Measurements from ENCODE around the gene CD300H.

The CD300H gene

DNA sequence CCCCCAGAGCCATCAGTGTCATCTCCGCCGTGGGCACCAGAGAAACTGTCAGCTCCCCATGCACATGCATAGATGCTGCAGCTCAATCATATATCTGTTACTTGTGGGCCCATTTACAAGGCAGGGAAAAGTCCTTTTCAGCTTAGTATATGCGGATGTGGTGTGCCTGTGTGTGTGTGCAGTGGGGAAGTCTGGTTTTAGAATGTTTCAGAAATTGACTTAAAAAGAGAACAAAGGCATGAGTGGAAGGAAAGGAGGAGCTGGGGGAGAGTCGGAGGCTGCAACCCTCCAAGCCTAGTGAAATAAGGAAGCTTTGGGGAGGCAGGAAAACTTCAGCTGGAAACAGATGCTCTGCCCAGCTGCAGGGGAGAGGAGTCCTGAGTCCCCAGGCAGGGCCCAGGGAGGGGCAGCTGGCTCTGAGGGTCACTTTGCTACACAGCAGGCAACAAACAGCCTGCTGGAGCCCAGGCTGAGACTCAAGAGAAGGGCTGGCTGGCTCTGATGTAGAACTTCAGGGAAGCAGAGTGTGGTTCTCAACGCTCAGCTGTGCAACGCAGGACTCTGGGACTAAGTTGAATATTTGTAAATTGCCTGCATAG lies 35.8 kb upstream of the CD300H start:
- Histone ChIP-seq H3K9me3 (ENCODE audit: control insufficient read depth, low read length) (no peaks in the 10 kb centered on the region), H3K4me3 (ENCODE audit: extremely low read depth, insufficient read depth, low read length, poor library complexity, severe bottlenecking) (no peak overlapping the region), H3K27ac (ENCODE audit: low read depth, low read length, severe bottlenecking) (no peak overlapping the region), H3K36me3 (ENCODE audit: control insufficient read depth, insufficient read depth, low read length) (no peaks in the 10 kb centered on the region), H3K4me1 (ENCODE audit: control insufficient read depth, insufficient read depth, low read length, poor library complexity, severe bottlenecking) (peaks cover 26% of the 10 kb centered on the region)
- WGBS, 2 experiments (ENCODE audit: insufficient coverage in 2 of 2) = 86 to 89% methylated on average over 3 to 4 of the region's 6 CpGs

DNA sequence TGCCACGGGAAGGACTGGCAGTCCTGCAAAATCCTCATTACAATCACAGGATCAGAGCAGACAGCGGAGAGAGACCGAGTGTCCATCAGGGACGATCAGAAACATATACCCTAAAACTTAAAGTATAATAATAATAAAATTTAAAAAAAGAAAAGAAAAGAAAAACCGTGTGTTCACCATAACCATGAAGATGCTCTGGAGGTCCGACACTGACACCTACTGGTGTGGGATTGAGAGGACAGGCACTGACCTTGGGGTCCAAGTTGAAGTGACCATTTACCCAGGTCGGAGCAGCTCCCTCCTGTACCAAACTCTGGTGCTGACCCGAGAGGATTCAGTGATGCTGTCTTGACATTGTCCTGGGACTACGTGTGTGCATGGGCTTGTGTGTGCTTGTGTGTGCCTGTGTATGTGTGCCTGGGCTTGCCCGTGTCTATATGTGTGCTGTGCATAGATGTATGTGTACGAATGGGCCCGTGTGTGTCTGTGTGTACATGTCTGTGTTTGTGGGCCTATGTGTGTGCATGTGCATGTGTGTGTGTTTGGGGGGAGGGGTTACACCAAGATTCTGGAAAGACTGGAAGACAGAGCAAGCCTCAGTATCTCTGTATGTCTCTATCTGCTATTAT lies 34.7 kb upstream of the CD300H start:
- Histone ChIP-seq H3K4me1 (ENCODE audit: control insufficient read depth, insufficient read depth, low read length, poor library complexity, severe bottlenecking) (peaks cover 26% of the 10 kb centered on the region), H3K9me3 (ENCODE audit: control insufficient read depth, low read length) (no peaks in the 10 kb centered on the region), H3K36me3 (ENCODE audit: control insufficient read depth, insufficient read depth, low read length) (no peaks in the 10 kb centered on the region), H3K4me3 (ENCODE audit: extremely low read depth, insufficient read depth, low read length, poor library complexity, severe bottlenecking) (no peak overlapping the region), H3K27ac (ENCODE audit: low read depth, low read length, severe bottlenecking) (no peak overlapping the region)
- 61 to 71% methylated on average over 6 to 7 of the region's 12 CpGs for WGBS, 2 experiments (ENCODE audit: insufficient coverage in 2 of 2)

DNA sequence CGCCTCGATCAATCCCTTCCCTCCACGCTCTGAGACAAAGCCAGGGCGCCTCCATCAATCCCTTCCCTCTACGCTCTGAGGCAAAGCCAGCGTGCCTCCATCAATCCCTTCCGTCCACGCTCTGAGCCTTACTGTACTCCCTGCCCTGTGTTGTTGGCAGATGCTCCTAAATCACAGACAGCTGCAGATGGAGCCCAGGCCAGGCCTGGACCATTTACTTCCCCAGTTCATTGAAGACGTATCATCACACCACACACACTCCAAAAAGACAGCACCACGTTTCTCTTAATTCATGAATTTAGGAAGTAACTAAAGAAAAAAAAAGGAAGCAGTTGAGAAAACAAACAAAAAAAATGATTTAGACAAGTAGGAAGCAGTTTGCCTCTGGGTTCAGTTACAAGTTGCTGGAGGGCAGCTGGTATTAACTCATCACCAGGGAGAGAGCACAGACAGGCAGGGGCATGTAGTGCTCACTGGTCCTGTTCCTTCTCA lies 32.2 kb upstream of the CD300H start:
- WGBS, 2 experiments (ENCODE audit: insufficient coverage in 2 of 2) = 79 to 82% methylated on average over 8 of the region's 10 CpGs
- peaks cover 20% of the 10 kb centered on the region for H3K4me1 ChIP-seq (ENCODE audit: control insufficient read depth, insufficient read depth, low read length, poor library complexity, severe bottlenecking)
- H3K27ac ChIP-seq (ENCODE audit: low read depth, low read length, severe bottlenecking) = peak overlapping the region; percentile 13
- H3K4me3 ChIP-seq (ENCODE audit: extremely low read depth, insufficient read depth, low read length, poor library complexity, severe bottlenecking) = no peak overlapping the region
- no peaks in the 10 kb centered on the region for H3K36me3 ChIP-seq (ENCODE audit: control insufficient read depth, insufficient read depth, low read length)
- no peaks in the 10 kb centered on the region for H3K9me3 ChIP-seq (ENCODE audit: control insufficient read depth, low read length)

DNA sequence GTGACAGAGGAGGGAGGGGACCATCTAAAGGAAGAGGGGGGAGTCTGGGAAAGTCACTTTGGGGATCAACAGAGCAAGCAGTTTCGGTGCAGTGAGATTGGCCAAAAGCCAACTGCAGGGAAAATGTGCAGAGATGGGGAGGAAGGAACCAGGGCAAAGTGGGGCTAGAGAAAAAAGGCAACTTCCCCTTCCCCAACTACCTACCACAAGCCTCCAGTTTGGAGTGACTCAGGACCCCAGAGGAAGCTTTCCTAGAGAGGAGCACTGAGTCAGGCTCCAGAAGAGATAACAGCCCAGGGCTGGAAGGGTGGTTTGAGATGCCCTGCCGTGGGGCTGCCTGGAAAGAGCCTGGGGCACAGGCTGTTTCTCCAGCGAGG lies 31.7 kb upstream of the CD300H start:
- Histone ChIP-seq H3K4me3 (ENCODE audit: extremely low read depth, insufficient read depth, low read length, poor library complexity, severe bottlenecking) (no peak overlapping the region), H3K27ac (ENCODE audit: low read depth, low read length, severe bottlenecking) (peak overlapping the region; percentile 13), H3K4me1 (ENCODE audit: control insufficient read depth, insufficient read depth, low read length, poor library complexity, severe bottlenecking) (peaks cover 20% of the 10 kb centered on the region), H3K36me3 (ENCODE audit: control insufficient read depth, insufficient read depth, low read length) (no peaks in the 10 kb centered on the region), H3K9me3 (ENCODE audit: control insufficient read depth, low read length) (no peaks in the 10 kb centered on the region)
- 42 to 46% methylated on average over 2 to 3 of the region's 3 CpGs for WGBS, 2 experiments (ENCODE audit: insufficient coverage in 2 of 2)

DNA sequence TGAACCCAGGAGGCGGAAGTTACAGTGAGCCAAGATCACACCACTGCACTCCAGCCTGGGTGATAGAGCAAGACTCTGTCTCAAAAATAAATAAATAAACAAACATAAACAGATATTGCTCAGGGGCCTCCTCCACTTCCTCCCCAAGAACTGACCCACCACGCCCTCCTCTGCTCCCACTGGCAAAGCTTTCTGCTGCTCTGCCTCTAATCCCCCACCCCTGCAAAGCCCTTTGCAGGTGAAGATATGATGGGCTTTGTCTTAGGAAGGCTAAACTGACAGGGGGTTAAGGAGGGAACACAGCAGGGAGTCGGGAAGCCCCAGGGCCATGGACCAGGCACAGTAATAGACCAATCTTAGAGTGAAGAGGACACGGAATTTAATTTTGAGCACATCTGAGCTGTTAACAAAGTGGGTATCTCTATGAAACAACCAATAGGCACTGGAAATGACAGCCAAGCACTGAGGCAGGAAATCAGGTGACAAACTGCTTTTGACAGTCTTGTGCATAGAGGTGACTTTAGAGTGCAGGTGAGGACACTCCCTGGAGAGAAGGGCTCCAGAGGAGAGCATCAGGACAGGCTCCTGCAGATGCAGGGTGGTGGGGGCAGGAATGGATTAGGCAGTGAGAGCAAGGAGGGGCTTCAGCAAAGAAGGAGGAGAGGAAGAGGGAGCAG lies 31.2 kb upstream of the CD300H start:
- H3K27ac ChIP-seq (ENCODE audit: low read depth, low read length, severe bottlenecking) = no peak overlapping the region
- H3K4me3 ChIP-seq (ENCODE audit: extremely low read depth, insufficient read depth, low read length, poor library complexity, severe bottlenecking) = no peak overlapping the region
- 67 to 79% methylated on average over 2 to 3 of the region's 4 CpGs for WGBS, 2 experiments (ENCODE audit: insufficient coverage in 2 of 2)
- H3K9me3 ChIP-seq (ENCODE audit: control insufficient read depth, low read length) = no peaks in the 10 kb centered on the region
- peaks cover 20% of the 10 kb centered on the region for H3K4me1 ChIP-seq (ENCODE audit: control insufficient read depth, insufficient read depth, low read length, poor library complexity, severe bottlenecking)
- no peaks in the 10 kb centered on the region for H3K36me3 ChIP-seq (ENCODE audit: control insufficient read depth, insufficient read depth, low read length)

DNA sequence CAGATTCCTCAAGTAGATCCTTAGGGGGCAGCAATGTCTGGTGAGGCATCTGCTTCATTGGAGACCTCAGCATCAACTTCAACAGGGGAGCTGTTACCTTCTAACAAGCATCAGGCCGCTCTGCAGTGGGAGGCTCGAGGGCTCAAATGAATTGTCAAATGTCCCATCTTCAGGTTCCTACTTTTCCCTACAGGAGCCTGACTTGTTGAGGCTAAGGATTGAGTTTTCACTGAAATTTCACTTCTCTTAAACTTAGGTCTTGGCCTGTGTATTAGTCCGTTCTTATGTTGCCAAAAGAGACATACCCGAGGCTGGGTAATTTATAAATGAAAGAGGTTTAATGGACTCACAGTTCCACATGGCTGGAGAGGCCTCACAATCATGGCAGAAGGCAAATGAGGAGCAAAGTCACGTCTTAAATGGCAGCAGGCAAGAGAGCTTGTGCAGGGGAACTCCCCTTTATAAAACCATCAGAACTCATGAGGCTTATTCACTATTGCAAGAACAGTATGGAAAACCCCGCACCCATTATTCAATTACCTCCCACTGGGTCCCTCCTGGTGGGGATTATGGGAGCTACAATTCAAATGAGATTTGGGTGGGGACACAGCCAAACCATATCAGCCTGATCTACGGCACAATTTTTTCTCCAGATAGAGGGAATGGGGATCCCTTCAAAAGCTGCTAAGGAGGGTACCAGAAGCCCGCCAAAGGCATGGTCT lies 29.9 kb upstream of the CD300H start:
- 85 to 88% methylated on average over 3 to 4 of the region's 8 CpGs for WGBS, 2 experiments (ENCODE audit: insufficient coverage in 2 of 2)
- Histone ChIP-seq H3K4me3 (ENCODE audit: extremely low read depth, insufficient read depth, low read length, poor library complexity, severe bottlenecking) (no peak overlapping the region), H3K27ac (ENCODE audit: low read depth, low read length, severe bottlenecking) (no peak overlapping the region), H3K9me3 (ENCODE audit: control insufficient read depth, low read length) (no peaks in the 10 kb centered on the region), H3K36me3 (ENCODE audit: control insufficient read depth, insufficient read depth, low read length) (no peaks in the 10 kb centered on the region), H3K4me1 (ENCODE audit: control insufficient read depth, insufficient read depth, low read length, poor library complexity, severe bottlenecking) (peaks cover 26% of the 10 kb centered on the region)

DNA sequence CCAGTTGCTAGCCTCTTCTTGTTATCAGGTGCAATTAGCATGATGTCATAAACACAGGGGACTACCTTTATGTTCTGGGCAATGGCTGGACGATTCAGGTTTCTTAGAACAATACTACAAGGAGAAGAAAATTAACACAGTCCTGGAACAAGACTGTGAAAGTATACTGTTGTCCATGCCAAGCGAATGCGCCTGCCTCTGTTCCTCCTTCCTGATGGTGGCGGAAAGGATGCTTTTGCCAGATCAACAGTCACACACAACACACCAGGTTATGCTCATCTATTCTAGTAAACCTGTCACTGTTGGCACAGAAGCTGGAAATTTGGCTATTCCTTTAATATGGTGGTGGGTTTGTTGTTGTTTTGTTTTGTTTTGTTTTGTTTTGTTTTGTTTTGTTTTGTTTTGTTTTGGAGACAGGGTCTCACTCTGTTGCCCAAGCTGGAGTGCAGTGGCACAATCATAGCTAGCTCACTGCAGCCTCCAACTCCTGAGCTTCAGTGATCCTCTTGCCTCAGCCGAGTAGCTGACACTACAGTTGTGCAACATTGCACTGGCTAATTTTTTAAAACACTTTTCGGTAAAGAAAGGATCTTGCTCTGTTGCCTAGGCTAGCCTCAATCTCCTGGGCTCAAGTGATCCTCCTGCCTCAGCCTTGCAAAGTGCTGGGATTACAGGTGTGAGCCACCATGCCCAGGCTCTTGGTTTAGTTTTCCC lies 27.9 kb upstream of the CD300H start:
- no peak overlapping the region for H3K27ac ChIP-seq (ENCODE audit: low read depth, low read length, severe bottlenecking)
- no peak overlapping the region for H3K4me3 ChIP-seq (ENCODE audit: extremely low read depth, insufficient read depth, low read length, poor library complexity, severe bottlenecking)
- H3K4me1 ChIP-seq (ENCODE audit: control insufficient read depth, insufficient read depth, low read length, poor library complexity, severe bottlenecking) = peaks cover 22% of the 10 kb centered on the region
- no peaks in the 10 kb centered on the region for H3K36me3 ChIP-seq (ENCODE audit: control insufficient read depth, insufficient read depth, low read length)
- H3K9me3 ChIP-seq (ENCODE audit: control insufficient read depth, low read length) = no peaks in the 10 kb centered on the region
- 37 to 82% methylated on average over 3 to 5 of the region's 6 CpGs for WGBS, 2 experiments (ENCODE audit: insufficient coverage in 2 of 2)

DNA sequence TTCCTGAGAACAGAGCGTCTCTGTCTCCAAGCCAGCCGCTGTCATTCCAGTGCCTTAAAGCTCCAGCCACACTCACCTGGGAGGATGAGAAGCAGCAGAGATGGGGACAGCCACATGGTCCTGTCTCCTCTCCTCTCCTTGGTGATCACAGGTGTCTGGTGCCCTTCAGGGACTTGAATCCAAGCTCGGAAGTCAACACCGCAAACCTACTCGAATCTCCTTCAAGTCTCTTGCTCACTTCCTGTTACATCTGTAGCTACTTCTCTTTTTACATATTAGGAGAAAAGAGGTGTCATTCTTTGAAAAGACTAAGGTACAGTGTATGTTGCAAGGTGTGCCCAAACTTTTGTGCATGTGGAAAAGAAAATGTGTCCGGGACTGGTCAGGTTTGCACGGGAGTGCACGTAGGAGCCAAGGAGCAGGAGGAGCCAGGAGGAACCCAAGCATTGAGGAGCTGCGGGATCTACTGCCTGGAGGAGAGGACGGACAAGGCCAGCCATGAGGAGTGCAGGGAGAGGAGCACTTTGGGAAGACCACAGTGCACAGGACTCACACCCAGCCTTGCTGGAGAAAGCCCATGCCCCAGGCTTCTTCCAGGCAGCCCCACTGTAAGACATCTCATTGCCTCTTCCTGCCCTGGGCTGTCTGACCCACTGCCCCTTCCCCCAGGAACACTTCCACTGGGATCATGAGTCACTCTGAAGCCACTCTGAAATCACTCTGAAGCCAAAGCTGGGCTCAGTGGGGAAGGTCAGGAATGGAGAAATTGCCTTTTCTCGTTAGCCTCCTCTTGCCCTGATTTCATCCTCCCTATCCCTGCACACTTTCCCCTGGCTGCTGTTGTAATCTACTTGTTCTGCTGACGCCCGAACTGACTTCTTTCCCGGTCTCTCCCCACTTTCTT lies 25.0 kb upstream of the CD300H start, which contains the start of gene CD300LD:
TSS of gene CD300LD (minus strand) at position 197 of the 904 bp plus-strand sequence. CDS start at position 116, 81 bp downstream.
- H3K4me3 ChIP-seq (ENCODE audit: extremely low read depth, insufficient read depth, low read length, poor library complexity, severe bottlenecking) = no peak within 1 kb of the TSS
- no peak within 1 kb of the TSS for H3K27ac ChIP-seq (ENCODE audit: low read depth, low read length, severe bottlenecking)
- no peaks in the 10 kb centered on the region for H3K9me3 ChIP-seq (ENCODE audit: control insufficient read depth, low read length)
- 80% methylated on average over 9 to 10 of the region's 14 CpGs for WGBS, 2 experiments (ENCODE audit: insufficient coverage in 2 of 2)
- peaks cover 10% of the 10 kb centered on the region for H3K4me1 ChIP-seq (ENCODE audit: control insufficient read depth, insufficient read depth, low read length, poor library complexity, severe bottlenecking)
- H3K36me3 ChIP-seq (ENCODE audit: control insufficient read depth, insufficient read depth, low read length) = no peaks in the 10 kb centered on the region

DNA sequence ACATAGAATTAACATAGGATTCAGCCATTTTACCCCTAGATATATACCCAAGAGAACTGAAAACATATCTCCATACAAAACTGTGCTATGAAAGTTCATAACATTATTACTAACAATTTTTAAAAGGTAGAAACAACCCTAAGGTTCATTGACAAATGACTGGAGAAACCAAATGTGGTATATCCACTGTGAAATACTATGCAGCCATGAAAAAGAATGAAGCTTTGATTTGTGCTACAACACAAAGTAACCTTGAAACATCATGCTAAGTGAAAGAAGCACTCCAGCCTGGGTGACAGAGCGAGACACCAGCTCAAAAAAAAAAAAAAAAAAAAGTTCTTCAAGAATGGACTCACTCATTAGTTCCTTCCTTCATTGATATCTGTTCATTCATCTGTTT lies 24.2 kb upstream of the CD300H start:
- H3K27ac ChIP-seq (ENCODE audit: low read depth, low read length, severe bottlenecking) = no peak overlapping the region
- H3K36me3 ChIP-seq (ENCODE audit: control insufficient read depth, insufficient read depth, low read length) = no peaks in the 10 kb centered on the region
- no peaks in the 10 kb centered on the region for H3K9me3 ChIP-seq (ENCODE audit: control insufficient read depth, low read length)
- no peak overlapping the region for H3K4me3 ChIP-seq (ENCODE audit: extremely low read depth, insufficient read depth, low read length, poor library complexity, severe bottlenecking)
- H3K4me1 ChIP-seq (ENCODE audit: control insufficient read depth, insufficient read depth, low read length, poor library complexity, severe bottlenecking) = peaks cover 10% of the 10 kb centered on the region
- 67% methylated on average over 1 of the region's 1 CpG; no CpG with 5 or more reads in 1 of the 2 experiments for WGBS, 2 experiments (ENCODE audit: insufficient coverage in 2 of 2)
